NCI-H1436 treated with DMSO at 0.1 percent for 48 hours (cell line): ENCODE data around the gene CXorf49.
"Not testable (repeated sequence)": the region's sequence is repeated elsewhere in the genome, so short reads cannot be mapped to it uniquely, and the experiment has no call there.

Experiments used
- DNase-seq: peaks from one replicate; lab custom pipeline; 2025; lab: John Stamatoyannopoulos, UW

Gene CXorf49

GRCh38 chrX:71671938-71672337 is 46.1 kb downstream of the CXorf49 start:
- DNase-seq, result no peak

GRCh38 chrX:71671043-71671780 is 46.9 kb downstream of the CXorf49 start:
- DNase-seq, result no peak

- not testable (repeated sequence) for DNase-seq
These were observed 48.1 kb downstream of the CXorf49 start for GRCh38 chrX:71669947-71670346.

- no peak for DNase-seq
These were observed 48.6 kb downstream of the CXorf49 start for GRCh38 chrX:71669492-71669891.

GRCh38 chrX:71668248-71668595 is 49.9 kb downstream of the CXorf49 start:
- no peak for DNase-seq

- DNase-seq, result no peak
These were observed 50.5 kb downstream of the CXorf49 start, which contains the start of gene LOC101059915 for GRCh38 chrX:71667328-71668247. TSS of gene LOC101059915 (plus strand) at chrX:71667546.

GRCh38 chrX:71666240-71667223 is 51.6 kb downstream of the CXorf49 start:
- no peak for DNase-seq

GRCh38 chrX:71665747-71666146 is 52.3 kb downstream of the CXorf49 start:
- DNase-seq, result no peak

- no peak for DNase-seq
These were observed 53.1 kb downstream of the CXorf49 start for GRCh38 chrX:71664889-71665491.
